DOHH2 (cell line): ENCODE results near the gene CXXC5.

Experiments used
- H3F3A ChIP-seq: fragments of 200-600 bp; sonication (generic), shearing (Covaris generic); 2 replicates; pipeline ENCODE4 v1.6.0; 2016; ENCODE audit warnings: antibody characterized with exemption, mild to moderate bottlenecking; ENCODE audit not compliant: control insufficient read depth, insufficient read depth
- H3K27ac ChIP-seq: fragments of 200-600 bp; sonication (generic); 2 replicates; pipeline ENCODE4 v1.5.1; 2014; ENCODE audit warnings: low read depth, mild to moderate bottlenecking, low read length, moderate library complexity
- H3K27me3 ChIP-seq: fragments of 200-600 bp; sonication (generic); 2 replicates; pipeline ENCODE4 v1.6.1; 2014; ENCODE audit warnings: mild to moderate bottlenecking, low read length, mixed read lengths; ENCODE audit not compliant: control insufficient read depth
- H3K36me3 ChIP-seq: fragments of 200-600 bp; sonication (generic); 2 replicates; pipeline ENCODE4 v1.6.1; 2014; ENCODE audit warnings: mild to moderate bottlenecking, low read length, moderate library complexity, mixed read lengths; ENCODE audit not compliant: control insufficient read depth
- H3K4me1 ChIP-seq: fragments of 200-600 bp; sonication (generic); 2 replicates; pipeline ENCODE4 v1.6.1; 2014; ENCODE audit warnings: mild to moderate bottlenecking, low read length, mixed read lengths; ENCODE audit not compliant: control insufficient read depth
- H3K4me2 ChIP-seq: fragments of 200-600 bp; sonication (generic); 2 replicates; pipeline ENCODE4 v1.6.0; 2014; ENCODE audit warnings: mild to moderate bottlenecking, low read length, moderate library complexity
- H3K4me3 ChIP-seq: fragments of 200-600 bp; sonication (generic); 2 replicates; pipeline ENCODE4 v1.5.1; 2014; ENCODE audit warnings: mild to moderate bottlenecking, low read length, mixed read lengths
- H3K79me2 ChIP-seq: fragments of 200-600 bp; sonication (generic); 2 replicates; pipeline ENCODE4 v1.6.1; 2014; ENCODE audit warnings: mild to moderate bottlenecking, low read length, mixed read lengths; ENCODE audit not compliant: control insufficient read depth
- H3K9me2 ChIP-seq: fragments of 200-600 bp; sonication (generic); replicated peaks from 2 replicates; pipeline ENCODE4 v1.6.1; 2014; ENCODE audit warnings: mild to moderate bottlenecking, low read length, mixed read lengths; ENCODE audit not compliant: control insufficient read depth
- H3K9me3 ChIP-seq: fragments of 200-600 bp; sonication (generic); 2 replicates; pipeline ENCODE4 v1.6.1; 2014; ENCODE audit warnings: antibody characterized with exemption, low read length, mixed read lengths; ENCODE audit not compliant: control insufficient read depth, insufficient read depth
- H4K20me1 ChIP-seq: fragments of 200-600 bp; sonication (generic); 2 replicates; pipeline ENCODE4 v1.6.0; 2014; ENCODE audit warnings: low read depth, mild to moderate bottlenecking, antibody characterized with exemption, low read length, moderate library complexity; ENCODE audit not compliant: control insufficient read depth, insufficient read depth
- CTCF ChIP-seq: fragments of 200-600 bp; sonication (generic); IDR thresholded peaks from one replicate; pipeline ENCODE4 v1.5.1; 2014; ENCODE audit warnings: antibody characterized with exemption, mild to moderate bottlenecking, low read depth, low read length; ENCODE audit not compliant: poor library complexity, severe bottlenecking
- EZH2phosphoT487 ChIP-seq: fragments of 200-600 bp; sonication (generic); IDR thresholded peaks from 2 replicates; pipeline ENCODE4 v1.6.1; 2017; ENCODE audit warnings: borderline replicate concordance, mild to moderate bottlenecking, antibody characterized with exemption, low read length, moderate library complexity, mixed read lengths

The CXXC5 gene

DNA sequence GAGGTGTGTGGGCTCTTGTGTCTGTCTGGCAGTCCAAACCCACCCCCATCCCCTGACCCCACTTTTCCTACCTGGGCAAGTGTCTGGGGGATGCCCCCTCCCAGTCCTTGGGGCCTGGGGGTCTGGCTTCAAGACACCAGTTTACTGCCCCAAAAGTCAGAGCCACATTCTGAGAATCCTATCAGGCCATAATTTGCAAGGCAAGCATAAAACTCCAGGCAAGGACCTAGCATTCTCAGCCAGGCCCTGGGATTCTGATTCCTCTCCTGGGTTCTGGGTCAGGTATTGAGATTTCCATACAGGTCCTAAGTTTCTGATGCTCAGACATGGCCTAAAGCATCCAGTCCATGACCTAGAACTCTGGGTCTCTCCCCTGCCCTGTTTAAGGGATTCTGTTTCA, 33.3 kb downstream of the CXXC5 start:
- Histone ChIP-seq H3F3A (peaks cover 4% of the 10 kb centered on the region; the same call in 1 of the 2 replicates), H3K4me3 (no peak overlapping the region), H3K36me3 (peaks cover 37% of the 10 kb centered on the region), H3K27ac (no peak overlapping the region), H3K4me2 (no peak overlapping the region), H3K9me3 (no peaks in the 10 kb centered on the region), H4K20me1 (no peaks in the 10 kb centered on the region), H3K27me3 (no peaks in the 10 kb centered on the region), H3K4me1 (peaks cover 34% of the 10 kb centered on the region), H3K79me2 (peaks cover 18% of the 10 kb centered on the region), H3K9me2 (no peaks in the 10 kb centered on the region)
- TF ChIP-seq CTCF (no peak), EZH2phosphoT487 (no peak)

DNA sequence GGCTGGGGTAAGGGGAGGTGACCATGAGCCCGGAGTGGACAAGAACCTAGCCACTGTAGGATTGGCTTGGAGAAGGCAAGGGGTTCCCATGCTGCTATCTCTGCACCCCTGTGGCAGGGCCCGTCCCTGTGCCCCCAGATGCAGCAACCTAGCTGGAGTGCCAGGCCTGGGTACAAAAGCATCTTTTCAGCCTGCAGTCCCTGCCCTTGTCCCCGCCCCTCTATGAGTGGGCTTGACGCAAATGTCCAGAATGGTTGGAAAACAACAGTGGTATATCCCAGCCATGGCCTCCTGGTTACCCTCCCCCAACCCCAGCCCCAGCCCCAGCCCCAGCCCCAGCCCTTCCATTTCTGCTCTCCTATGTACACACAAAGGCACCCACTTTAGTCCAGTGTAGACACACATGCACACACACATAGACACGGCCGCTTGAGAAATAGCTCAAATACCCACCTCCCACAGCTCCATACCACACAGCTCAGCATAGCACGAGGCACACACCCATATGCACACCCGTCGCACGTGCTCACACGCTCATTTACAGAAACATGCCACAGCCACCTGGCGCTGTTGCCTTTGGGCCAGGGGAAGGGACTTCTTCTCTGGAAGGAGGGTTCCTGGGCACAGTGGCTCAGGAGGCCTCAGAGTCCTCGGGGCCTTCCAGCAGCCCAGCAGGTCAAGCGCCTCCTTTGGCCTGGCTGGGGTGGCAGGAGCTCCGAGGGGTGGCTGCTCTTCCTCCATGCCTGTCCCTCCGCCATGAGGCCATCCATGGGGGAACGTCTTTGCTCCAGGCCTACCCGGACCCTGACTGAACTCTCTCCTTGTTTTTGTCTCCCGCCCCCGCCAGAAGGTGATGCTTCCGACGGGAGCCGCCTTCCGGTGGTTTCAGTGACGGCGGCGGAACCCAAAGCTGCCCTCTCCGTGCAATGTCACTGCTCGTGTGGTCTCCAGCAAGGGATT, 34.1 kb downstream of the CXXC5 start:
- Histone ChIP-seq H3K36me3 (peaks cover 37% of the 10 kb centered on the region), H4K20me1 (no peaks in the 10 kb centered on the region)
- TF ChIP-seq EZH2phosphoT487 = no peak
- no peak for TF ChIP-seq CTCF

GRCh38 chr5:139683295-139684271, 35.4 kb downstream of the CXXC5 start:
- H3K9me3 ChIP-seq = no peaks in the 10 kb centered on the region
- no peaks in the 10 kb centered on the region; the same call in 1 of the 2 replicates for H4K20me1 ChIP-seq
- H3K36me3 ChIP-seq = peaks cover 37% of the 10 kb centered on the region
- H3K4me3 ChIP-seq = no peak overlapping the region
- H3K27me3 ChIP-seq = no peaks in the 10 kb centered on the region
- peaks cover 7% of the 10 kb centered on the region for H3K79me2 ChIP-seq
- no peak overlapping the region for H3K4me2 ChIP-seq
- H3K9me2 ChIP-seq = no peaks in the 10 kb centered on the region
- TF ChIP-seq EZH2phosphoT487 (no peak), CTCF (no peak)
- no peak overlapping the region for H3K27ac ChIP-seq
- peaks cover 55% of the 10 kb centered on the region for H3K4me1 ChIP-seq
- H3F3A ChIP-seq = peaks cover 5% of the 10 kb centered on the region; the same call in 1 of the 2 replicates

More for the DNA sequence above, 34.1 kb downstream of the CXXC5 start:
- Histone ChIP-seq H3K27me3 (no peaks in the 10 kb centered on the region), H3K4me3 (no peak overlapping the region), H3K9me2 (no peaks in the 10 kb centered on the region), H3K79me2 (peaks cover 18% of the 10 kb centered on the region), H3K4me1 (peaks cover 43% of the 10 kb centered on the region), H3K27ac (no peak overlapping the region), H3K4me2 (no peak overlapping the region), H3K9me3 (no peaks in the 10 kb centered on the region), H3F3A (peaks cover 4% of the 10 kb centered on the region; the same call in 1 of the 2 replicates)
